ENCODE results near the gene HES7.

Gene HES7

DNA sequence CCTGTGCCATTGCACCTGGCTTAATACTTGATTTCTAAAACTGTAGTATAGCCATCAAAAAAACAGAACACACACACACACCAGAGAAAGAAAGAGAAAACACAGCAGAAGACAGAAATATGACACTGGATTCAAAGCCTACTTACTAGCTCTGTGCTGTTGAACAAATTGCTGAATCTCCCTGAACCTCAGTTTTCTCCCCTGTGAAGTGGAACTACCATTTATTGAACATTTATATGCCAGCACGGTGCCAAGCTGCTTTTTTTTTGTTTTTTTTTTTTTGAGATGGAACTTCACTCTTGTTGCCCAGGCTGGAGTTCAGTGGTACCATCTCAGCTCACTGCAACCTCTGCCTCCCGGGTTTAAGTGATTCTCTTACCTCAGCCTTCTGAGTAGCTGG lies 23.1 kb downstream of the HES7 start:
- no peak for TF ChIP-seq ZFX (IDR thresholded peaks at IDR 0.05; ENCODE audit: borderline replicate concordance)
- TF ChIP-seq, protein P1, sequence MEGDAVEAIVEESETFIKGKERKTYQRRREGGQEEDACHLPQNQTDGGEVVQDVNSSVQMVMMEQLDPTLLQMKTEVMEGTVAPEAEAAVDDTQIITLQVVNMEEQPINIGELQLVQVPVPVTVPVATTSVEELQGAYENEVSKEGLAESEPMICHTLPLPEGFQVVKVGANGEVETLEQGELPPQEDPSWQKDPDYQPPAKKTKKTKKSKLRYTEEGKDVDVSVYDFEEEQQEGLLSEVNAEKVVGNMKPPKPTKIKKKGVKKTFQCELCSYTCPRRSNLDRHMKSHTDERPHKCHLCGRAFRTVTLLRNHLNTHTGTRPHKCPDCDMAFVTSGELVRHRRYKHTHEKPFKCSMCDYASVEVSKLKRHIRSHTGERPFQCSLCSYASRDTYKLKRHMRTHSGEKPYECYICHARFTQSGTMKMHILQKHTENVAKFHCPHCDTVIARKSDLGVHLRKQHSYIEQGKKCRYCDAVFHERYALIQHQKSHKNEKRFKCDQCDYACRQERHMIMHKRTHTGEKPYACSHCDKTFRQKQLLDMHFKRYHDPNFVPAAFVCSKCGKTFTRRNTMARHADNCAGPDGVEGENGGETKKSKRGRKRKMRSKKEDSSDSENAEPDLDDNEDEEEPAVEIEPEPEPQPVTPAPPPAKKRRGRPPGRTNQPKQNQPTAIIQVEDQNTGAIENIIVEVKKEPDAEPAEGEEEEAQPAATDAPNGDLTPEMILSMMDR (IDR thresholded peaks at IDR 0.05): no peak
- H3K27ac ChIP-seq: no peak overlapping the region

DNA sequence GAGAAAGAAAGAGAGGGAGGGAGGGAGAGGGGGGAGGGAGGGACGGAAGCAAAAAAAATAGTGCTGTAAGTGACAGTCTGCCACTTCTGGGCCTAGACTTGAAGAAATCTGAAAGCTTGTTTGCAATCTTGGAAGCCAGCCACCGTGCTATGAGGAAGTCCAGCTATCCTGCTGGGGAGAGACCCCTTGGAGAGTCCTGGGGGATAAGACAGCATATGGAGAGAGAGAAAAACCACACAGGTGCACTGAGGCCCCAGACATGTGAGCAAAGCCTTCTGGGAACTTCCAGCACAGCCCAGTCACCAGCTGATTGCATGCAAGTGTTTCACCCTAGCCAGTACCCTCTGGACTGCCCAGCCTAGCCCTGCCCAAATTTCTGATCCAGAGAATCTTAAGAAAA lies 23.8 kb downstream of the HES7 start:
- H3K27ac ChIP-seq: no peak overlapping the region
- TF ChIP-seq, protein P1 (IDR thresholded peaks at IDR 0.05): no peak
- no peak for TF ChIP-seq ZFX (IDR thresholded peaks at IDR 0.05; ENCODE audit: borderline replicate concordance)

DNA sequence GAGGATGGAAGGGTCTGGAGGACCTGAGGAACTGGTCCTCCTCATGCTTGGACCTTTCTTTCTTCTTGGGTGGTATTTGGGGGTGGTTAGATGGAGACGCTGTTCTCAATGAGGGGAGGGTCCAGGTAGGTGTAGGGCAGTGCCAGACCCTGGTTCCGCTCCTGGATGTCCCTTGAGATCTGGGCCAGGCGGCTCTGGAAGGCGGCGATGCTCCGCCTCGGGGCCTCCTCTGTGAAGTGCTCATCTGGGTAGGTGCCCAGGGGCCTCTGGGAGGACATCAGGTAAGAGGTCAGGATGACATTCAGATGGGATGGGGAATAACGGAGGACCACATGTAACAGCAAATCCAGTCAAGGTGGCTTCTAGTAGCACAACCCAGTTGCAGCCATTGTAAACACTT lies 27.4 kb downstream of the HES7 start:
- H3K27ac ChIP-seq: no peak overlapping the region
- TF ChIP-seq ZFX (IDR thresholded peaks at IDR 0.05; ENCODE audit: borderline replicate concordance): no peak
- TF ChIP-seq, protein P1 (IDR thresholded peaks at IDR 0.05): no peak

DNA sequence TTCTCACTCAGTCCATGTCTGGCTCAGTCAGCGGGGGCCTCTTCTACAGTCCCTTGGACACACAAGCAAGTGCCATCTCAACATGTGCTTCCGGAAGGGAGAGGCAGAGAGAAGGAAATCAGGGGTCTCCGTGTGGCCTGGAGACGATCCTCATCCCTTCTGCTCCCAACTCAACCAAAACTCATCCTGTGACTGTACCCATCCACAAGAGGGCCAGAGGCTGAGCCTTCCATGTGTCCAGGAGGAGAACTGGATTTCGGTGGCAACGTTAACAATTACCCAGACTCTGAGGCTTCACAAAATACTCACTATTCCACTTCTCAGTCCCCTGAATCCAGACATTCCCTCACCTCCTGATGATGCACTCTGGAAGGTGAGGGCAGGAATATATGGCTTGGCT lies 28.5 kb downstream of the HES7 start:
- H3K27ac ChIP-seq: no peak overlapping the region
- no peak for TF ChIP-seq ZFX (IDR thresholded peaks at IDR 0.05; ENCODE audit: borderline replicate concordance)
- TF ChIP-seq, protein P1 (IDR thresholded peaks at IDR 0.05): no peak

DNA sequence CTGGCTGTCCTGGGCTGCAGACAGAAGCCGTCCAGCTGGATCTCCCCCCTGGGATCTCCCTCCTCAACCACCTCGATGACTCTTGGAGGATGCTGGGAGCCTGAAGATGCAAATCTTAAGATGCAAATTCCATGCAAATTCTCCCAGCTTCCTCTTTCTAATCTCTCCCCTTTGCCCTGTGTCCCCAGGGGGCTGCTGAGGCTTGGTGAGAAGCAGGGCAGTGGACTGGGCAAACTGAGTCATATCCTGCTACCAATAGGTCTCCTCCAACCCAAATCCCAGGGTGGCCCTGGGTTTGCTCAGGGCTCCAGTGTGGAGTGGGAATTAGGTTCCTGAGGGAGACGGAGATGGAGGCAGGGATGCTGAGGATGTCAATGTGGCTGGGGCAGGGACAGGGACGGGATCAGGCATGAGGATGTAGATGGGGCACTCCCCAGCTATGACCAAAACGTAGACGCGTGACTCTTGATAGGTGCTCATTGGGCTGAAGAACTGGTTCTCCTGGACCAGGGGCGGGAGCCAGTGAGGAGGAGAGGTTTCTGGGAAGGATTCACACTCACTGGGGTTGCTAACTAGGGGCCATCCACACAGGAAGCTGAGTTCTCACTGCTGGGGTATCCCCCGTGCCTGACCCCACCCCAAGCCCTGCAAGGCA lies 32.7 kb downstream of the HES7 start:
- no peak overlapping the region for H3K27ac ChIP-seq
- TF ChIP-seq ZFX (IDR thresholded peaks at IDR 0.05; ENCODE audit: borderline replicate concordance): no peak
- TF ChIP-seq, protein P1 (IDR thresholded peaks at IDR 0.05): no peak

DNA sequence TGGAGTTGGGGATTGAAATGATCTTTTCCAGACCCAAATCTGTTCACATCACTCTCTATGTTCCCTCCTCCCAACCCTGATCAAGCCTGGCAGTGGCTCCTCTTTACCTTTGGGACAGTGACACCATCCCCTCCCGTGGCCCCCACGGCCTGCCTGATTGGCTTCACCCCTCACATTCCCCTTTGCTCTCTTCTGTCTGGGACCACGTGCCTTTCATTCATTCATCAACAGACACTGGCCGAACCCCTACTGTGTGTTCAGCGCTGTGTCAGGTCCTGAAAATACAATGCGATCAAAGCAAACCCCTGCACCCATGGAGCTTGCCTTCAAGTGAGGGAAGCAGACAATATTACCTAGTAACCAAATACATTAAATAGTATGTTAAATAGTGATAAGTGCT lies 34.2 kb downstream of the HES7 start:
- TF ChIP-seq, protein P1 (IDR thresholded peaks at IDR 0.05): no peak
- TF ChIP-seq ZFX (IDR thresholded peaks at IDR 0.05; ENCODE audit: borderline replicate concordance): no peak
- no peak overlapping the region for H3K27ac ChIP-seq

DNA sequence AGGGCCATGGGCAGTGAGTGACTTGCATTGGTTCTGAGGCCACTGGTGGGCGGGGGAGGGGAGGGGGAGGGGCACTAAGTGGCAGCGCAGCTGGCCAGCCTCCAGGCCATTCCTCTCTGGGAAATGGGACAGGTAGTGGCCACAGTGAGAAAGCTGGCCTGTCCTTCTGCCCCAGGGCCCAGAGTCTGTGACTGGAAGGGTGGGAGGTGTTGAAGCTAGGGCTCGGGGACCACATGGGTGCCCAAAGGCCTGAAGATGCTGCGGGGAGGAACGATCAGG lies 36.0 kb downstream of the HES7 start:
- TF ChIP-seq, protein P1 (IDR thresholded peaks at IDR 0.05): no peak
- no peak for TF ChIP-seq ZFX (IDR thresholded peaks at IDR 0.05; ENCODE audit: borderline replicate concordance)

More for the DNA sequence above, 36.0 kb downstream of the HES7 start:
- H3K27ac ChIP-seq: no peak overlapping the region

Measured in 22Rv1 (cell line).